H9 (cell line): ENCODE measurements around the gene SEMA5A. TPM values are rescaled to one million over a fixed set of nuclear protein-coding genes. Genes with fewer than 3 reads are reported as not detected.

Experiments
- DNase-seq: peaks from one replicate; pipeline ENCODE4 v3.0.0-alpha.2; 2017
- H2AFZ ChIP-seq: one replicate; pipeline ENCODE4 v1.6.1; 2013; ENCODE audit warnings: mild to moderate bottlenecking, low read length, control low read depth, moderate library complexity
- H2AK5ac ChIP-seq: 2 replicates; pipeline ENCODE4 v1.6.1; 2013; ENCODE audit warnings: low read length, control low read depth, mixed read lengths; ENCODE audit not compliant: insufficient read length
- H2BK120ac ChIP-seq: one replicate; pipeline ENCODE4 v1.6.1; 2013; ENCODE audit warnings: low read depth, mild to moderate bottlenecking, low read length, control low read depth, inconsistent platforms; ENCODE audit not compliant: poor library complexity, severe bottlenecking
- H2BK12ac ChIP-seq: 2 replicates; pipeline ENCODE4 v1.6.1; 2013; ENCODE audit warnings: low read length, control low read depth, mixed read lengths, low read depth; ENCODE audit not compliant: insufficient read length
- H2BK15ac ChIP-seq: 2 replicates; pipeline ENCODE4 v1.6.1; 2013; ENCODE audit warnings: low read depth, low read length, control low read depth
- H2BK20ac ChIP-seq: one replicate; pipeline ENCODE4 v1.6.1; 2013; ENCODE audit warnings: low read depth, mild to moderate bottlenecking, low read length, control low read depth, inconsistent platforms; ENCODE audit not compliant: poor library complexity, severe bottlenecking
- H2BK5ac ChIP-seq: 2 replicates; pipeline ENCODE4 v1.6.1; 2013; ENCODE audit warnings: low read length, control low read depth, mixed read lengths; ENCODE audit not compliant: insufficient read length
- H3K14ac ChIP-seq: 2 replicates; pipeline ENCODE4 v1.6.1; 2013; ENCODE audit warnings: low read length, control low read depth; ENCODE audit not compliant: insufficient read depth
- H3K18ac ChIP-seq: 2 replicates; pipeline ENCODE4 v1.6.1; 2013; ENCODE audit warnings: low read depth, mild to moderate bottlenecking, mixed read lengths, low read length, control low read depth; ENCODE audit not compliant: insufficient read length
- H3K23ac ChIP-seq: 2 replicates; pipeline ENCODE4 v1.6.1; 2013; ENCODE audit warnings: low read length, control low read depth, mixed read lengths, low read depth; ENCODE audit not compliant: insufficient read length
- H3K23me2 ChIP-seq: 2 replicates; pipeline ENCODE4 v1.6.1; 2013; ENCODE audit warnings: low read depth, mild to moderate bottlenecking, mixed read lengths, low read length, control low read depth; ENCODE audit not compliant: insufficient read length, poor library complexity, severe bottlenecking
- H3K27ac ChIP-seq: 2 replicates; pipeline ENCODE4 v1.5.1; 2013; ENCODE audit warnings: low read length, control low read depth, mixed read lengths, low read depth; ENCODE audit not compliant: insufficient read length
- H3K27me3 ChIP-seq: 2 replicates; pipeline ENCODE4 v1.6.1; 2013; ENCODE audit warnings: low read length, control low read depth, inconsistent platforms; ENCODE audit not compliant: insufficient read depth
- H3K4ac ChIP-seq: 2 replicates; pipeline ENCODE4 v1.6.1; 2013; ENCODE audit warnings: low read depth, mild to moderate bottlenecking, control low read depth, inconsistent platforms, low read length, moderate library complexity
- H3K4me1 ChIP-seq: 2 replicates; pipeline ENCODE4 v1.6.1; 2013; ENCODE audit warnings: low read length, control low read depth, inconsistent platforms; ENCODE audit not compliant: insufficient read depth
- H3K4me2 ChIP-seq: 2 replicates; pipeline ENCODE4 v1.6.1; 2013; ENCODE audit warnings: low read length, control low read depth, mixed read lengths; ENCODE audit not compliant: insufficient read length, insufficient read depth
- H3K56ac ChIP-seq: 2 replicates; pipeline ENCODE4 v1.6.1; 2013; ENCODE audit warnings: low read depth, mild to moderate bottlenecking, mixed read lengths, low read length, control low read depth; ENCODE audit not compliant: insufficient read length
- H3K79me1 ChIP-seq: 2 replicates; pipeline ENCODE4 v1.6.1; 2013; ENCODE audit warnings: low read depth, mild to moderate bottlenecking, moderate library complexity, low read length, control low read depth, inconsistent platforms; ENCODE audit not compliant: insufficient read depth, poor library complexity, severe bottlenecking
- H3K79me2 ChIP-seq: 2 replicates; pipeline ENCODE4 v1.6.1; 2013; ENCODE audit warnings: low read length, control low read depth, inconsistent platforms; ENCODE audit not compliant: insufficient read depth
- H3K9ac ChIP-seq: 2 replicates; pipeline ENCODE4 v1.6.1; 2013; ENCODE audit warnings: low read length, control low read depth, mixed read lengths; ENCODE audit not compliant: insufficient read length; ENCODE audit errors: extremely low read depth
- H3K9me3 ChIP-seq: one replicate; pipeline ENCODE4 v1.6.1; 2013; ENCODE audit warnings: low read depth, low read length, inconsistent platforms; ENCODE audit not compliant: control insufficient read depth
- H3T11ph ChIP-seq: one replicate; pipeline ENCODE4 v1.6.1; 2013; ENCODE audit warnings: mild to moderate bottlenecking, low read length, control low read depth, inconsistent platforms
- H4K20me1 ChIP-seq: one replicate; pipeline ENCODE4 v1.6.1; 2013; ENCODE audit not compliant: control insufficient read depth, insufficient read length, insufficient read depth
- H4K5ac ChIP-seq: 2 replicates; pipeline ENCODE4 v1.6.1; 2013; ENCODE audit warnings: low read depth, mild to moderate bottlenecking, mixed read lengths, low read length, control low read depth; ENCODE audit not compliant: insufficient read length
- H4K8ac ChIP-seq: replicated peaks from 2 replicates; pipeline ENCODE4 v1.6.1; 2013; ENCODE audit warnings: low read length, control low read depth, mixed read lengths, low read depth; ENCODE audit not compliant: insufficient read length
- H4K91ac ChIP-seq: 2 replicates; pipeline ENCODE4 v1.6.1; 2013; ENCODE audit warnings: low read depth, mild to moderate bottlenecking, moderate library complexity, mixed read lengths, low read length, control low read depth; ENCODE audit not compliant: insufficient read length
- H3K27ac Mint-ChIP-seq, 3 experiments: 2 replicates in 2 of 3; 3 replicates in 1 of 3; pipeline ENCODE4 v1.8.0; 2020 to 2021; ENCODE audit warnings: mixed read lengths in 3 of 3, mild to moderate bottlenecking in 1 of 3, moderate library complexity in 1 of 3
- H3K27me3 Mint-ChIP-seq: 2 replicates; pipeline ENCODE4 v1.8.0; 2021; ENCODE audit warnings: low read depth, mild to moderate bottlenecking, moderate library complexity, mixed read lengths
- H3K36me3 Mint-ChIP-seq, 3 experiments: 2 replicates in 2 of 3; 3 replicates in 1 of 3; pipeline ENCODE4 v1.8.0; 2020 to 2021; ENCODE audit warnings: low read depth in 3 of 3, mixed read lengths in 3 of 3; ENCODE audit not compliant: insufficient read depth in 1 of 3
- H3K4me1 Mint-ChIP-seq, 2 experiments: 2 replicates each; pipeline ENCODE4 v1.8.0; 2020; ENCODE audit warnings: mixed read lengths in 2 of 2
- H3K4me3 Mint-ChIP-seq, 2 experiments: 2 replicates in 1 of 2; 3 replicates in 1 of 2; pipeline ENCODE4 v1.8.0; 2020 to 2021; ENCODE audit warnings: mild to moderate bottlenecking in 2 of 2, mixed read lengths in 2 of 2, moderate library complexity in 1 of 2
- H3K9me3 Mint-ChIP-seq, 2 experiments: 2 replicates in 1 of 2; 3 replicates in 1 of 2; pipeline ENCODE4 v1.8.0; 2020; ENCODE audit warnings: mild to moderate bottlenecking in 2 of 2, mixed read lengths in 2 of 2, moderate library complexity in 1 of 2
- CTCF ChIP-seq: fragments of 200-600 bp; sonication (generic); conservative IDR thresholded peaks from 3 replicates; pipeline ENCODE4 v1.8.0; 2021; ENCODE audit warnings: antibody characterized with exemption, mild to moderate bottlenecking
- WGBS: extraction: QIAGEN DNeasy Blood & Tissue Kit; methylation state at CpG from one replicate; pipeline ENCODE4 v1.1.7; 2013; ENCODE audit warnings: missing lambda C conversion rate, low lambda C conversion rate, mixed read lengths; ENCODE audit not compliant: insufficient read length; ENCODE audit errors: extremely low coverage; 5-methylcytosine and 5-hydroxymethylcytosine counted together
- total RNA-seq: library from RNA; stranded (reverse); gene quantifications from 2 replicates; pipeline ENCODE4 v1.2.1, GENCODE V29; 2021

SEMA5A gene
- total RNA-seq, 1 experiment from 2014 or later = 4.3 TPM

GRCh38 chr5:9118852-9119251 lies 427.0 kb downstream of the SEMA5A start:
- Mint-ChIP-seq H3K36me3 (peaks cover 0 to 12% (median 9%) of the 10 kb centered on the region in 3 experiments; a peak in 5 of 7 replicates), H3K27ac (peak overlapping the region in 1 of 3 experiments; percentile 89; a peak in 1 of 7 replicates)

More at GRCh38 chr5:9118852-9119251, 427.0 kb downstream of the SEMA5A start:
- no CpG with 5 or more reads among the region's 22 CpGs for WGBS
- no peak for TF ChIP-seq CTCF
- Histone ChIP-seq H3K4me1 (no peaks in the 10 kb centered on the region), H2BK20ac (no peak overlapping the region), H2BK120ac (no peak overlapping the region), H2BK12ac (no peak overlapping the region), H3K9me3 (no peaks in the 10 kb centered on the region), H3K79me1 (no peaks in the 10 kb centered on the region), H4K91ac (no peak overlapping the region), H4K5ac (no peak overlapping the region), H3K56ac (no peak overlapping the region), H3K9ac (no peak overlapping the region), H3K23me2 (no peaks in the 10 kb centered on the region), H2BK5ac (no peak overlapping the region), H3T11ph (no peak overlapping the region), H2AK5ac (no peak overlapping the region), H3K79me2 (no peaks in the 10 kb centered on the region), H3K18ac (no peak overlapping the region), H3K27ac (no peak overlapping the region), H2AFZ (no peak overlapping the region), H3K4me2 (no peak overlapping the region), H4K20me1 (no peaks in the 10 kb centered on the region), H2BK15ac (no peak overlapping the region), H3K27me3 (no peaks in the 10 kb centered on the region), H3K23ac (no peak overlapping the region), H4K8ac (no peak overlapping the region), H3K14ac (no peak overlapping the region; the same call in 1 of the 2 replicates), H3K4ac (no peak overlapping the region)
- Mint-ChIP-seq H3K4me3 (no peak overlapping the region), H3K9me3 (peaks cover 0 to 10% of the 10 kb centered on the region in 2 experiments; a peak in 4 of 5 replicates), H3K27me3 (no peaks in the 10 kb centered on the region), H3K4me1 (no peaks in the 10 kb centered on the region)
- no peak for DNase-seq
